HG03378 (cell line): ENCODE results near the gene CACNB2.

Experiments used
- ATAC-seq: cut with Tn5 transposase; IDR thresholded peaks from one replicate; pipeline ENCODE4 v1.9.1; 2021; ENCODE audit warnings: mild to moderate bottlenecking, moderate library complexity; ENCODE audit not compliant: unreplicated experiment

The CACNB2 gene

DNA sequence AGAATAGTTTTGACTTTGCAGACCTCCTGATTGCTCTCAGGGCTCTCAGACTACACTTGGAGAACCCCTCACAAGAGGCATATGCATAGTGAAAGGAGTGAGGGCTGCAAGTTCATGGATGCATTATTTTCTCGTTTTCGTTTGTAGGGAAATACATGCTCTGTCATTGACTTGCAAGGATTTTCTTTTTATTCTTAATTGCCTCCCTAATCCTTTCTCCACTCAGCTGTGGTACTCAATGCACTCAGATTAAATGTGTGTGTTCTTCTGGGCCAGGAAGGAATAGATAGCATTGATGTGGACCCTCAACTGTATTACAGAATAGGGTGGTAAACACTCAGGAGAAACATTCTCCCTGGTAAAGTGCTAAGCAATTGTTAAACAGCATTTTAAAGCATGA lies 188.7 kb downstream of the CACNB2 start:
- no peak for ATAC-seq

DNA sequence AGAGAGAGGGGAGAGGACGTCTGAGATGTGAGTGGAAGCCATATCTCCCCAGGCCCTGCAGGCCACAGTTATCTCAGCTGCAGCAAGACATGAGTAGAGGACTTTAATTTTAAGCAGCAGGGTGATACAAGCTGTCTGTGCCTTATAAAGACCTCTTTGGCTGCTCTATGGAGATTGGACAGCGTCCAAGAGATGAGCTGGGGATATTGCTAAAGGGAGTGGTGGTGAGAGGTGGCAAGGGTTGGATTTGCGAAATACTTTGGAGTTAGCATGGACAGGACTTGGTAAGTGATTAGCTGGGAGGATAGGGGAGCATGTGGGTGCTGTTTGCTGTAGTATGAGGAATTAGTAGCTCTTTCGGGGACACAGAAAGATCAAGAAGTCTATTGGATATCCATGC lies 191.8 kb downstream of the CACNB2 start:
- no peak for ATAC-seq

DNA sequence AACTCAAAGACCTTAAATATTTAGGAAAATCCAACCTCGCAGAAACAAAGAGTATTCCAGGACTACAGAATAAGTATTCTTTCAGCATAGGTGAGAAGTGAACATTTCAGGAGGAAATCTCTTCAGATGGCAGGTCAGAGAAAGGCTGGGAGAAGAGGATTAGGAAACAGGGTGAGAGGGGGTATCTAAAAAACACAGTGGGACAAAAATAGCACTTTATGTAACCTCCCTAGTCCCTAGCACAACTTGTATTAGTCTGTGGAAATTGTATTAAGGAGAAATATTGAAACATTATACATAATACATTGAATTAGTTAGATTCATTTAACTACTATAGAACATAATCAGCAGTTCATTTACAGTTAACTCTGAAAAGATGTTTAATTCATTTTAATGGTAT lies 192.3 kb downstream of the CACNB2 start:
- no peak for ATAC-seq

DNA sequence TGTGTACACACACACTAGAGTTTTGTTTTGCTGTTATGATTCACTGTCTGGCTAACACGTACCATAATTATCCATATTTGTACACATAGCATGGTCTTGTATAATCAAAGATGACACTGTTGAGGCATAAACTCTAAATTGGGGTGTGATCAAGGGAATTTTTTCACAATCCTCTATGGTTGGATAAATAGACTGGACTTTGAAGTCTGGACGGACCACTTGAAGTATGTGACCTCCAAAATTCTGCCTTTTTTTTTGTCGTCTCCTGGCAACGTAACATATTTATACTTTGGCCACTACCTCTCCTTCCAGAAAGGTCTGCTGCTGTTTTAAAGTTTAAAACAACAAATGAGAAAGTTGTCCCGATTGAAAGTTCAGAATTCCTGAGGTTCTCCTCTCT lies 193.4 kb downstream of the CACNB2 start:
- ATAC-seq: no peak

DNA sequence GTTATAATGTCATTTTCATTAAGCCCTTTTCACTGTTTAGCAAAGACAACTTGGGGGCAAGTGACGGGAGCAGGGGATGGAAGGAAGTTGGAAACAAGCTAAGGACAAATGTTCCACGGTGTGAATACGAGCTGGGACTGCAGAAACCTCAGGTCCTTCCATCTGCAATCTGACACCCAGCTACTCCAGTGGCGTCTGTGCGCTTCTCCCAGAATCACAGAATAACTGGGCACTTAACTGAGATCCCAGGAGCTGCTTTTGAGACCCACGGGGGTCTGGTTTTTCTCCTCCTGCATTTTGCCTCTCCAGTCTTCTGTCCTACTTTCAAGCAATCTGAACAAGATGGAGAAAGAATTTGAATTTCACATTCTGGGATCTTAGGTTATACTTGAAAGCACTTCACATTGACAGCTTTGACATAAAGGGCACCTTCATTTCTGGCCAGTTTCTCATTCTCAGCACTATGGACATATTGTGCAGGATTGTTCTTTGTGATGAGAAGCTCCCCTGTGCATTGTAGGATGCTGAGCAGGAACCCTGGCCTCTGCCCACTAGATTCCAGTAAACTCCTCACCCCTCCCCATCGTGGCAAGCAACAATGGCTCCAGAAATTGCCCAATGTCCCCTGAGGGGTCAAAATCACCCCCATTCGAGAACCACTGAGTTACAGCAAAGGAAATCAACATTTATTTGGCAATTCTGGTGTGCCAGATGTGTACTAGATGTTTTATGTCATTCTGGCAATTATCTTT lies 194.1 kb downstream of the CACNB2 start:
- no peak for ATAC-seq

DNA sequence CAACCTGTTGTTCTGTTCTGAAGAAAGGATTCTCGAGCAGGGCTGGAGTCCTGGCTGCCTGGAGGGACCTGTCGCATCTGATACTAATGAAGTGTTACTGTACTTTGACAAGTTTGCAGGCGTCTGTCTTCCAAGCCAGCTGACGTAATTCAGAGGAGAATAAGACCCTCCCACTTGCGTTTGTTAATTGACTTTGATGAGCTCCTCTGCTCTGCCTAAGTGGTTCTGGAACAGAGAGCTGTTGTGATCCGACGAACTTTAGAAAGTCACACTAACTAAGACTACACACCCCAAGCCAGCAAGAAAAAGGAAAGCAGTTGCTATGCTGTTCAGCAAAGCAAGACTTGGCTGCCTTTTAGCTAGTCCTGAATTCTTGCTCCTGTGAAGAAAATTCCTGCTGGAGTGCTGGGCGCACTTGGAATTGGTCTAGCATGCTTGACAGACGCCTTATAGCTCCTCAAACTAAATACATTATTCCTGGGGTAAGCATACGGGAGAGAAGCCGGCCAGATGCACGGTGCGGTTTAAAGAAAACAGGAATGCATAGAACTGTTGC lies 200.3 kb downstream of the CACNB2 start:
- ATAC-seq: no peak

DNA sequence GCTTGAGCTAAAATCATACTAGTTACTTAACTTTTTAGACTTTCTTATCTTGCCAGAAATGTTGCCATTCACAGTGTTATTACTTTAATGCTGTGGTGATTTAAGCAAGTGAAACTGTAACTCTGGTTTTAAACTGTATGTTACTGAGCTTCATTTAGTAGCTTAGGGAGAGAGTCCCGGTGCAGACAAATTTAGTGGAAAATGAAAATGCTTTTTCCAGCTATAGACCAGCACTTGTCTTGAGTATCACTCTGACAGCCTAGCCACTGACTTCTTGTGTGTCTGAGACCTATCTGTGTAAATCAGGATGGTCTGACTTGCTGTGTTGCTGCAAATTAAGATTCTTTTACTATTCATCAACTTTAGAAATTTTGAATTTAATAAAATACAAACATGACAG lies 200.8 kb downstream of the CACNB2 start:
- ATAC-seq: no peak

DNA sequence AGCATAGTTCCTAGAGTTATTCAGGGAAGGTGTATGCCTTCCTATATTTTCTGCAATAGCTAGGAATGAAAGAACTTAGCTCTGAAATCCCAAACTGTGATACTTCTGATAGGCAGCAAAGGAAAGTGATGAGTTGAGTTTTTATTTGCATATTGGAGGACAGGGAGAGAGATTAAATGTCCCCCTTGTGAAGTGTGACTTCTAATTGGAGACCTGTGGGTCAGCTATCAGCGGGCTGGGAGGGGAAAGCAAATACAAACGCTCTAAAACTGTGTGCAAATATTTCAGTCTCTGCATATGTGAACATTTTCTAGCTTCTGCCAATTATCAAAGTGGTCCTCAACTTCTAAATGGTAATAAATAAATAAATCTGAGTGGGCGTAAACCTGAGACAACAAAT lies 203.3 kb downstream of the CACNB2 start:
- no peak for ATAC-seq

DNA sequence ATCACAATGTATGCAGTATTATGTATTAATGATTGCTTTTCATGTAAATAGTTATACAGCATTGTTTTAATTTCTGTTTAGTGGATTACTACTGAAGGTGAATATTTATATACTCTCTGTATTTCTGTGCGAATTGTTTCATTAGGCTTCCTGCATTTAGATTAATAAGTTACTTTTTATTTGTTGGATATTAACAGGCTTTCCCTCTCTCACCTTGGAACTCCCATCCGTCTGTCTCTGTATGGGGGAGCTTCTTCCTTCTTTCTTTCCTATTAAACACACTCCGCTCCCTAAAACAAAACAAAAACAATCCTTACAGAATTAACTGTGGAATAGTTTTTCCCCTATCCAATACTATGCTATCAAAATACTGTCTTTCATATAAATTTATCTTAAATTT lies 205.1 kb downstream of the CACNB2 start:
- ATAC-seq: no peak

DNA sequence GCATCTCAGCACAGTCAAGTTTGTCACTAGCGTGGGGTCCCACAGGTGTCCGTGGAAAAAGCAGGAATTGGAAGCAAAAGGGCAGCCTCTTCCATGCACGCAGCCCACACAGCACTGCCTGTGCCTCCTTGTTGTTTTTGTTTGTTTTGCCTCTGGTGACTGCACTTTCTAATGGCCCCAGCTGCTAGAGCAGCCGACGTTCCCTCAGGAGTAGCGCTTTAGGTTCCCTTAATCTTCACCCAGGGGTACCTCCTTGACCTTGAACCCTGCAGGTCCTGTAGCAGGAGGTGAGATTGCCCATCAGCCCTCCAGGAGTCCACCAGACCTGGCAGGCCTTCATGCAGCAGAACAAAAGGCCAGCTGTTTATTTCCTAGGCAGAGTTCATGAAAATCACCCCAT lies 210.1 kb downstream of the CACNB2 start:
- no peak for ATAC-seq

DNA sequence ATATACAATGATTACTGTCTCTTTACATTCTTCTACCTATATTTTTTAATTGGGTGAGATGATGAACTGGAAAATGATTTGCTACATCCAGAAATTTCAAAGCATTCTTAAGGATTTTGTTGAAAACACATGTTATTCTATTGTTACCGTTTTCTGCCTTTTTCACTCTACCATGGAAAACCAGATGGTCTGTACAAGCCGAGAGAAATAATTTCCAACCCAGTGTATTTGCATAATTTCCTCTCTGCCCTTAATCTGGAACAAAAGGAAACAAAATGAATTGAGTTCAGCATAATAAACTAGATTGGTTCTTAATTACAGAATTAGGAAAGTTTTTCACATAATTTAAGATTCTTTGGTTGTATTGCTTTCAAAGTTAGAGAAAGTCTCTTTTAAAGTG lies 211.2 kb downstream of the CACNB2 start:
- ATAC-seq: no peak

DNA sequence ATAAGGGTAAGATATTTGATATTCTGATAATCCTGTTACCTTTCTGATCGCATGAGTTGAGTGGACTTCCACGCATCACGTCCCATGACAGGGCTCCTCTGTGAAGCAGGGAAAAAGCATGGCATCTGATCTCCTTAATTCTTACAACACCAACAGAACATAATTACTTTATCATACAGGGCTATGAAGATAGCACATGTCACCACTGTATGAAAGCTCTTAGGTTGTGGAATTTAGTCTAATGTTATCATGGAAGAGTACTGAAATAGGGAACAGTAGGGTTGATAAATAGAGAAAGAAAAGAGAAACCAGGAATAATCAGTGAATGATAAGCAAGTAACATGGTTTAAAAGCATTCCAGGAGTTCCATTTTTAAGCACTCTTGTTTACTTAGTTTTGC lies 212.0 kb downstream of the CACNB2 start:
- ATAC-seq: no peak

DNA sequence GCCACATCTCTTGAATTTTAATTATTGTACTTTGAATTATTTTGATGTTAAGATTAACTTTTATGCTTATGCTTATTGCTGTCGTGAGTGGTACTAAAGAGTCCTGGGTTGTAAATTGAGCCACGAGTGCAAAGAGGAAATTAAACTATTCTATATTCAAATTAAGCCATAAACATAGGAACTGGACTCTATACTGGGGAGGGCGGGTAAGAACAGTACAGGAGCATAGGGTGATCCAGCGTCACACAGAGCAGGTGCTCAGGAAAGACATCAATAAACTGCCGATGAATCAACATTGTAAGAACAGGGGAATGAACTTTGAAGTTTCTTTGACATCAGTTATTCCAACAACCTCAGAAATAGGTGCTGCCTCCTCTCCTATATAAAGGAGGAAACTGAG lies 219.6 kb downstream of the CACNB2 start:
- no peak for ATAC-seq

DNA sequence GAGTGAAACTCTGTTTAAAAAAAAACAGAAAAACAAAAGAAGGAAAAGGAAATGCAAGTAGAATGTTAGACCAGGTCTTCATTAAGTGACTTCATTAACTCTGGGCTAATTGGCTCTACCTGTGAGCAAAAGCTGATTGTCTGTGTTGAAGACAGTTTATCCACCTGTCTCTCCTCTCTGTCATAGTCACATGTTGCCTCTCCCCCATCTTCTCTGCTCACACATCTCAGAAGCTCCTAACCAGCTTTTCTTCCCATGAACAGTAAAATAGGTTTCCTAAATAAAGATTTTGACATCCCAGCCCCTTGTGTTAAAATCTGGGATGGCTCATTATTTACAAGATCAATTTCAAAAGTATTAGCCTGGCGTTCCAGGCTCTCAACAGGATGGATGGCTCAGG lies 222.7 kb downstream of the CACNB2 start:
- no peak for ATAC-seq

DNA sequence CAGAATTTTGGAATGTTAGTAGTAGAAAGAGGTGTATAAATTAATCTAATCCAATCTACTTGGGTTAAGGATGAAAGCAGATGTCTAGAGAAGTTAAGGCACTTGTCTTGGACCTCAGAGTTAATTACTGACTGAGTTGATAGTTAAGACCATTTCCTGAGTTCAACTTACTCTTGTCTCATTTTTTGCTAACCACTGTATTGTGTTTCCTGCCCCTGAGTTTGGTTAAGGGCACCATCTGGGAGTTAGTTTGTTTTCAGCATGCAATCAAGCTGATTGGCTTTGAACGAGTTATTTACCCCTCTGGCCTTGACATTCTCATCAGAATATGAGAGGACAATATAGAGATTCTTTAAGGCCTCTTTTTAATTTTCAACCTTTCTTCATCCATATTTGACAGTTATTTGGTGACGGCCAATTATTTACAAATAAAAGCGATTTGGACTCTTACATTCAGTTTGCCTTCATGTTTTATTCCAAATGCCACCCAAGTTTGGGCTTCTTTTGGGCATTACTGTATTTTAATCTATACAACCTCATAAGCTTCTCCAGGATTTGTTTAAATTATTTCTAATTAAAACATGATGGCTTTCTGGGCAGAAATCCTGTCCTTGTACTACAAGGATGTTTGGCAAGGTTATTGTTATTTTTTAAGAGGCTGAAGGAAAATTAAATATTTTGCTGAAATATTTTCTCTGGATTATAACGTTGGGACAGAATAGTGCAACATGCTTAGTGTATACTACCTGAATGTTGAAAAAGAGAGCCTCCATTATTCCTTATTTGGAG lies 225.0 kb downstream of the CACNB2 start:
- ATAC-seq: peak; percentile 93

DNA sequence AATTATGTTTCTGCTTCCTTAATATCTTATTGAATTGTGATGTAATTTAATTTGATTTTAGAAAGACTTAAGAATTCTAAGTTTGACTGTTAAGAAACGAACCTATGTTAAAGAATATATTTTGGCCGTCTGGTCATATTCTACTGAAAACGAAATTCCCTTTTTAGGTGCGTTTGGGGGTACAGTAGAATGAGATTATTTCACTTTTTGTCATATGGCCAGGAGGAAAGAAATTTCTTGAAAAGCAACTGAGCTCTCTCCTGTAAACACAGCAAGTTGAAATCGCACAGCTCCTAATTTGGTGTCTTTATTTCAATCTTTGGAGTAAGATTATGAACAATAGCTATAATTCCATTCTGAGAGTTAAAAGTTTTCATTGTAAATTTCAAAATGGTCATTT lies 227.6 kb downstream of the CACNB2 start:
- ATAC-seq: no peak

DNA sequence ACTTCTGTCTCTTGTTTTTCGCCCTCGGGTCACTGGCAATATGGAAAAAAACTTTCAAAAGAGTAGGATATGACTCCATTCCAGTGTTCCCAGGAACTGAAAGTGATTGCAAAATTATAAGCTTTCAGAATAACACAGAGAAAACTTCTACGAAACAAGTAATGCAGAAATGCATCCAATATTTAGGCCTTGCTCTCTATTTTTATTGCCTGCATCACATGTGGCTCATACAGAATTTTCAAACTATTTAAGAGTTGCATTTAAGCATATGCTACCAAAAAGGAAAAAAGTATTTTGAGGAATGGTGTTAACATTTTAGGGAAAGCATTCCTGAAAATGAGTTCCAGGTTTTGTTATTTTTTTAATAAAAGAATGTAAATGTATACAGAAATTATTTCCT lies 228.0 kb downstream of the CACNB2 start:
- no peak for ATAC-seq

DNA sequence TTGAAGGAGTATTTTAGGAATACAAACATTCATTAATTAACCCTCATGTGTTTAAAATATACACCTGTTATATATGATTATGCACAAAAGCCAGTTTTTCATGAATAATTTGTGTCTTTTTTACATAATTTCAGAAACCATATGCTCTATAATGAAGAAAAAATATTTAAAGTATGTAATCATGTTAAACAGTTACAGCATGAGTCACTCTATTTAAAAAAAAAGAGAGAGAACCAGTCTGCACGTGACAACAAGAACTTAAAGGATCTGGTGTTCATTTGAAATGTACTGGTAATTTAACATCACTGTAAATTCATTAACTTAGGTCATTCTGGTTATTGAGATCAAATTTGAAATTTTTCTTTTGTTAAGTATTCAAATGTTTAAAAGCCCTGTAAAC lies 228.5 kb downstream of the CACNB2 start:
- ATAC-seq: no peak

DNA sequence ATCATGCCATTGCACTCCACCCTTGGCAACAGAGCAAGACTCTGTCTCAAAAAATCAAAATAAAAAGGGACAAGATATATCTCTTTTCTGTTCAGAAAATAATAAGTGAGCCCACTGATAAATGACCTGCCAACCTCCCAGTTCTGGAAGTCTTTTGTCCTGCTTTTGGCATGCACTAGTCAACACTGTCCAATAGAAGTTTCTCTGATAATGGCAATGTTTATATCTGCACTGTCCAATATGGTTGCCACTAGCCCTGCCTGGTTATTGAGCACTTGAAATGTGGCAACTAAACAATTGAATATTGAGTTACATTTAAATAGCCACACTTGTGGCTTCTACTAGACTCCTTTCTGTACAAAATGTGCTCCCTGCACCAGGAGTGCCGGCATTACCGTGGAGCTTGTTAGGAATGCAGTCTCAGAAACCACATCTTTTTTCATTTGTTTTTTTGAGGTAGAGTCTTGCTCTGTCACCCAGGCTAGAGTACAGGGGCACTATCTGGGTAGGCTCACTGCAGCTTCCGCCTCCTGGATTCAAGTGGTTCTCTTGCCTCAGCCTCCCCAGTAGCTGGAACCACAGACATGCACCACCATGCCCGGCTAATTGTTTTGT lies 229.7 kb downstream of the CACNB2 start:
- ATAC-seq: no peak

DNA sequence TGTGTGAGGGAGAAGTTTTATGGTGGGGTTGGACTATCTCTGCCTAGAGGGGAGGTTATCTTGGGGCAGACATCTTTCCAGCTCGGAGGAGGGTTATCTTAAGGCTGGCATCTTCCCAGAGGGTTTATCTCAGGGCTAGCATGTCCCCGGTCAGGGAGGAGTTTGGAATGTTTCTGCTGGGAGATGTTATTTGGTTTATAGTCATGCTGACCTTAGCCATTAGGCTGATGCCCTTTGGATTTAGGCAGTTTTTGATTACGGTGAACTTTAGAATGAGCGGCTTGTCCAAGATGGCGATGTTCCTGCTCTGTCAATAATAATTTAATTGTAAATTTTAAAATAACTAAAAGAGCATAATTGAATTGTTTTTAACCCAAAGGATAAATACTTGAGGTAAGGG lies 236.4 kb downstream of the CACNB2 start:
- no peak for ATAC-seq

DNA sequence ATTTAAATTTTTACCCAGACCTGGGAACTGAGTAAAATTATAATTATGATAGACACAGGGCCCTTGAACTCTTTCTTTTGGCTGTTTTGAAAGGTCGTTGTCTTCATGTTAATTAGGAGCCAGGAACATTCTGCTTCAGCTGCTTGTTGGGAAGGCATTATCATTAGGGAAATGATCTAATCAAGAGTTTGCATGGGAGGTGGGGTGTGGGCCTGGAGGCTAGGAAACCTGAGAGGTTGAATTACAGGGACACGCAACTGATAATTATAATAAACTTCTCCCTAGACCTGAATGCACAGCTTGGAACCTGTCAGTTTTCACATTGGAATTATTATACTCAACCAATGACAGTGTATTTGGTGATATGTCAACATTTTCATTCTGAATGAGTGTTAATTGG lies 237.7 kb downstream of the CACNB2 start:
- no peak for ATAC-seq

DNA sequence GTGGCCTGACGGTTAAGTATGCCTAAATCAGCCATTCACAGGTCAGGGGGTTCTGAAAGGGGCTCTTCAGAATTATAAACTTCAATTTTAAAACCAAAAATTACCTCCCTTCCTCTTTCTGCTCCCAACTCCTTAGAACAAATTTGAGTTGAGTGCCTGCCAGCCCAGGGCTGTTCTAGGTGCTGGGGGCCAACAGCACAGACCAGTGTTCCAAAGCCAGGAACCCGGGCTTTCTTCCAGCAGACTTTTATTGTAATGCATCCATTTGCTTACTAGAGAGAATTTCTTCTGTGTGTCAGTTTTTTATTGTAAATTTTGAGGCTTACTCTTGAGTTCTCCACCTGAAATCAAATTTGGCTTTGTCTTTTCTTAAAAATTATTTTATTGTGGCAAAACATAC lies 238.5 kb downstream of the CACNB2 start:
- no peak for ATAC-seq
